Activated naive CD8-positive, alpha-beta T cell (primary cell): ENCODE data around the gene PCDHB16.
"Not testable (repeated sequence)": the region's sequence is repeated elsewhere in the genome, so short reads cannot be mapped to it uniquely, and the experiment has no call there.

Experiments
- H3K27ac Mint-ChIP-seq: one replicate; pipeline ENCODE4 v1.8.0; 2021; ENCODE audit warnings: mixed read lengths
- H3K27me3 Mint-ChIP-seq: one replicate; pipeline ENCODE4 v1.8.0; 2021; ENCODE audit warnings: mixed read lengths
- H3K36me3 Mint-ChIP-seq: one replicate; pipeline ENCODE4 v1.8.0; 2021; ENCODE audit warnings: mixed read lengths
- H3K4me1 Mint-ChIP-seq: one replicate; pipeline ENCODE4 v1.8.0; 2021; ENCODE audit warnings: low read depth, mixed read lengths
- H3K4me3 Mint-ChIP-seq: one replicate; pipeline ENCODE4 v1.8.0; 2021; ENCODE audit warnings: mild to moderate bottlenecking, mixed read lengths
- H3K9me3 Mint-ChIP-seq: one replicate; pipeline ENCODE4 v1.8.0; 2021; ENCODE audit warnings: low read depth, mixed read lengths

Gene PCDHB16

DNA sequence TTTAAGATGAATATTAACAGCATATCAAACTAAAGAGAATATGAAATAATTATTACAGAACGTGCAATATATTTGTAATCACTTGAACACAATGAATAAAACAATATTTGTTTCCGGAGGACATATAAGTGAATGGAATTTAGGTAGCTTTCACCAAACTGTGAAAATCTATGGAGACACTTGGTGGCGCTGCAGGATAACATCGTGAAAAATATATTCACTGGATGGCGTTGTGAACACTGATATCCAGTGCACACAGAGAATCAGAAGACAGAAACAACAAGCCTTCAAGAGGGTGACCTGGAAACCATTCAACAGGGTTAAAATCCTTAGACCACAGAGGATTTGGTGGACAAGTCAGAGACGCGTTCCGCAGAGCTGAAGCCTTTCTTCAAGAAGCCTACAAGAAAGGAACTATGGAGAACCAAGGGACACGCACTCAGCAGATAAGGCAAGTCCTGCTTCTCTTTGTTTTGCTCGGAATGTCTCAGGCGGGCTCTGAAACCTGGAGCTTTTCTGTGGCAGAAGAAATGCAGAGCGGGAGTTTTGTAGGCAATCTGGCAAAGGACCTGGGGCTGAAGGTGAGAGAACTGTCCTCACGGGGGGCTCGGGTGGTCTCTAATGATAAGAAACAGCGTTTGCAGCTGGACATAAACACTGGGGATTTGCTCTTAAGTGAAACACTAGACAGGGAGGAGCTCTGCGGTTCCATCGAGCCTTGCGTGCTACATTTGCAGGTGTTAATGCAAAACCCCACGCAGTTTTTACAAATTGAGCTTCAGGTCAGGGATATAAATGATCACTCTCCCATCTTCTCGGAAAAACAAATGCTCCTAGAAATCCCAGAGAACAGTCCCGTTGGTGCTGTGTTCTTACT is 17.4 kb downstream of the PCDHB16 start, which contains the start of gene PCDHB11:
Gene PCDHB11, plus strand, starts transcription at position 269 of the 877 bp plus-strand sequence. Its CDS starts 148 bp downstream, at position 417.
- H3K4me3 Mint-ChIP-seq = no peak within 1 kb of the TSS
- peaks cover 31% of the 10 kb centered on the region for H3K9me3 Mint-ChIP-seq
- H3K27me3 Mint-ChIP-seq = peaks cover 32% of the 10 kb centered on the region
- H3K4me1 Mint-ChIP-seq = no peaks in the 10 kb centered on the region
- H3K36me3 Mint-ChIP-seq = peaks cover 10% of the 10 kb centered on the region
- no peak within 1 kb of the TSS for H3K27ac Mint-ChIP-seq

GRCh38 chr5:141201126-141201525 is 18.9 kb downstream of the PCDHB16 start:
- Mint-ChIP-seq H3K27me3 (peaks cover 31% of the 10 kb centered on the region), H3K9me3 (peaks cover 26% of the 10 kb centered on the region)
- H3K27ac Mint-ChIP-seq, H3K4me1 Mint-ChIP-seq, H3K4me3 Mint-ChIP-seq, H3K36me3 Mint-ChIP-seq: not testable (repeated sequence)

DNA sequence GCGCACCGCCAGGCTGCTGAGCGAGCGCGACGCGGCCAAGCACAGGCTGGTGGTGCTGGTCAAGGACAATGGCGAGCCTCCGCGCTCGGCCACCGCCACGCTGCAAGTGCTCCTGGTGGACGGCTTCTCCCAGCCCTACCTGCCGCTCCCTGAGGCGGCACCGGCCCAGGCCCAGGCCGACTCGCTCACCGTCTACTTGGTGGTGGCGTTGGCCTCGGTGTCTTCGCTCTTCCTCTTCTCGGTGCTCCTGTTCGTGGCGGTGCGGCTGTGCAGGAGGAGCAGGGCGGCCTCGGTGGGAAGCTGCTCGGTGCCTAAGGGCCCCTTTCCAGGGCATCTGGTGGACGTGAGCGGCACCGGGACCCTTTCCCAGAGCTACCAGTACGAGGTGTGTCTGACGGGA is 19.5 kb downstream of the PCDHB16 start:
- H3K27ac Mint-ChIP-seq, H3K4me1 Mint-ChIP-seq, H3K4me3 Mint-ChIP-seq, H3K36me3 Mint-ChIP-seq: not testable (repeated sequence)
- Mint-ChIP-seq H3K27me3 (peaks cover 35% of the 10 kb centered on the region), H3K9me3 (peaks cover 21% of the 10 kb centered on the region)

DNA sequence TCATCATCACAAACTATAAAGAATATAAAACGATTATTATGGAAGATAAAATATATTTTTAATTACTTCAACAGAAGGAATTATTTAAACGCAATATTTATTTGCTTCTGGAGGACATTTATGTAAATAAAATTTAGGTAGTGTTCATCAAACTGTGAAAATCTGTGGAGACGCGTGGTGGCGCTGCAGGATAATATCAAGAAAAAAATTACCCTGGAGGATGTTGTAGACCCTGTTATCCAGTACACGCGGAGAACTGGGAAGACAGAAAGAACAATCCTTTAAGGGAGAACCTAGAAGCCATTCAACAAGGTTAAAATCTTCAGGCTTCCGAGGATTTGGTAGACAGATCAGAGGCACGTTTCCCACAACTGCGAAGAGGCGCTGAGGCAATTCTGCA is 26.3 kb downstream of the PCDHB16 start, which contains the start of gene PCDHB12:
Gene PCDHB12, plus strand, starts transcription at position 242 of the 400 bp plus-strand sequence. CDS start 189 bp downstream, outside the sequence.
- H3K27me3 Mint-ChIP-seq = peaks cover 44% of the 10 kb centered on the region
- peaks cover 2% of the 10 kb centered on the region for H3K36me3 Mint-ChIP-seq
- no peak within 1 kb of the TSS for H3K4me3 Mint-ChIP-seq
- no peaks in the 10 kb centered on the region for H3K4me1 Mint-ChIP-seq
- no peaks in the 10 kb centered on the region for H3K9me3 Mint-ChIP-seq
- H3K27ac Mint-ChIP-seq = no peak within 1 kb of the TSS

DNA sequence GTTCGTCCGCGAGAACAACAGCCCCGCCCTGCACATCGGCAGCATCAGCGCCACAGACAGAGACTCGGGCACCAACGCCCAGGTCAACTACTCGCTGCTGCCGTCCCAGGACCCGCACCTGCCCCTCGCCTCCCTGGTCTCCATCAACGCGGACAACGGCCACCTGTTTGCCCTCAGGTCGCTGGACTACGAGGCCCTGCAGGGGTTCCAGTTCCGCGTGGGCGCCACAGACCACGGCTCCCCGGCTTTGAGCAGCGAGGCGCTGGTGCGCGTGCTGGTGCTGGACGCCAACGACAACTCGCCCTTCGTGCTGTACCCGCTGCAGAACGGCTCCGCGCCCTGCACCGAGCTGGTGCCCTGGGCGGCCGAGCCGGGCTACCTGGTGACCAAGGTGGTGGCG is 28.1 kb downstream of the PCDHB16 start:
- H3K4me1 Mint-ChIP-seq, H3K27ac Mint-ChIP-seq, H3K36me3 Mint-ChIP-seq, H3K4me3 Mint-ChIP-seq, H3K9me3 Mint-ChIP-seq: not testable (repeated sequence)
- peaks cover 56% of the 10 kb centered on the region for H3K27me3 Mint-ChIP-seq

DNA sequence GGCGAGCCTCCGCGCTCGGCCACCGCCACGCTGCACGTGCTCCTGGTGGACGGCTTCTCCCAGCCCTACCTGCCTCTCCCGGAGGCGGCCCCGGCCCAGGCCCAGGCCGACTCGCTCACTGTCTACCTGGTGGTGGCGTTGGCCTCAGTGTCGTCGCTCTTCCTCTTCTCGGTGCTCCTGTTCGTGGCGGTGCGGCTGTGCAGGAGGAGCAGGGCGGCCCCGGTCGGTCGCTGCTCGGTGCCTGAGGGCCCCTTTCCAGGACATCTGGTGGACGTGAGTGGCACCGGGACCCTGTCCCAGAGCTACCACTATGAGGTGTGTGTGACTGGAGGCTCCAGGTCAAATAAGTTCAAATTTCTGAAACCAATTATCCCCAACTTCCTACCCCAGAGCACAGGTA is 28.7 kb downstream of the PCDHB16 start:
- not testable (repeated sequence) for H3K4me1 Mint-ChIP-seq, H3K36me3 Mint-ChIP-seq, H3K4me3 Mint-ChIP-seq, H3K27ac Mint-ChIP-seq, H3K9me3 Mint-ChIP-seq
- peaks cover 55% of the 10 kb centered on the region for H3K27me3 Mint-ChIP-seq

DNA sequence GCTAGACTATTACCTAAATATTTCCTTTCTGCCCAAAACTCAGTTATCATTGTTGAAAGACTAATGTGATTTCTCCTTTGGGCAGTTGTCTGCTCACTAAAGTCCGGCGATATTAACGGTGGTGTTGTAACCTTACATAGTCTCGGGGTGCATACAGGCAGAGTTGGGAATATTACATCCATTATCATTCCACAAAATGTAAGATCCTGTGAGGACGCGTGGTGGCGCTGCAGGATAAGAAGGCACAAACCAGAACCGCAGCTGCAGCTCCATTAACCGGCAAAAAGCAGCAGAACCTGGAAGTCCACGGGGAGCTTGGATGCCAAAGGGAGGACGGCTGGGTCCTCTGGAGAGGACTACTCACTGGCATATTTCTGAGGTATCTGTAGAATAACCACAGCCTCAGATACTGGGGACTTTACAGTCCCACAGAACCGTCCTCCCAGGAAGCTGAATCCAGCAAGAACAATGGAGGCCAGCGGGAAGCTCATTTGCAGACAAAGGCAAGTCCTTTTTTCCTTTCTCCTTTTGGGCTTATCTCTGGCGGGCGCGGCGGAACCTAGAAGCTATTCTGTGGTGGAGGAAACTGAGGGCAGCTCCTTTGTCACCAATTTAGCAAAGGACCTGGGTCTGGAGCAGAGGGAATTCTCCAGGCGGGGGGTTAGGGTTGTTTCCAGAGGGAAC is 31.6 kb downstream of the PCDHB16 start, which contains the start of gene PCDHB13:
Gene PCDHB13, plus strand, starts transcription at position 264 of the 684 bp plus-strand sequence. Its CDS starts 205 bp downstream, at position 469.
- Mint-ChIP-seq H3K9me3 (peaks cover 17% of the 10 kb centered on the region), H3K36me3 (peaks cover 13% of the 10 kb centered on the region), H3K27me3 (peaks cover 45% of the 10 kb centered on the region)
- not testable (repeated sequence) for H3K4me1 Mint-ChIP-seq, H3K27ac Mint-ChIP-seq, H3K4me3 Mint-ChIP-seq

- Mint-ChIP-seq H3K36me3 (peaks cover 13% of the 10 kb centered on the region), H3K27me3 (peaks cover 44% of the 10 kb centered on the region), H3K9me3 (peaks cover 22% of the 10 kb centered on the region)
- not testable (repeated sequence) for H3K4me3 Mint-ChIP-seq, H3K4me1 Mint-ChIP-seq, H3K27ac Mint-ChIP-seq
Observed at GRCh38 chr5:141214583-141214982, 32.4 kb downstream of the PCDHB16 start.

DNA sequence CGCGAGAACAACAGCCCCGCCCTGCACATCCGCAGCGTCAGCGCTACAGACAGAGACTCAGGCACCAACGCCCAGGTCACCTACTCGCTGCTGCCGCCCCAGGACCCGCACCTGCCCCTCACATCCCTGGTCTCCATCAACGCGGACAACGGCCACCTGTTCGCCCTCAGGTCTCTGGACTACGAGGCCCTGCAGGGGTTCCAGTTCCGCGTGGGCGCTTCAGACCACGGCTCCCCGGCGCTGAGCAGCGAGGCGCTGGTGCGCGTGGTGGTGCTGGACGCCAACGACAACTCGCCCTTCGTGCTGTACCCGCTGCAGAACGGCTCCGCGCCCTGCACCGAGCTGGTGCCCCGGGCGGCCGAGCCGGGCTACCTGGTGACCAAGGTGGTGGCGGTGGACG is 33.3 kb downstream of the PCDHB16 start:
- Mint-ChIP-seq H3K36me3 (peaks cover 15% of the 10 kb centered on the region), H3K27me3 (peaks cover 46% of the 10 kb centered on the region), H3K9me3 (peaks cover 30% of the 10 kb centered on the region)
- H3K27ac Mint-ChIP-seq, H3K4me1 Mint-ChIP-seq, H3K4me3 Mint-ChIP-seq: not testable (repeated sequence)

GRCh38 chr5:141216035-141216434 is 33.8 kb downstream of the PCDHB16 start:
- H3K27me3 Mint-ChIP-seq = peaks cover 47% of the 10 kb centered on the region

GRCh38 chr5:141223112-141223783 is 41.1 kb downstream of the PCDHB16 start, which contains the start of gene PCDHB14:
Gene PCDHB14, plus strand, starts transcription at chr5:141223343. Its CDS starts 163 bp downstream, at chr5:141223506.
- H3K4me3 Mint-ChIP-seq = no peak within 1 kb of the TSS

More at GRCh38 chr5:141216035-141216434, 33.8 kb downstream of the PCDHB16 start:
- H3K4me3 Mint-ChIP-seq, H3K4me1 Mint-ChIP-seq, H3K27ac Mint-ChIP-seq: not testable (repeated sequence)
- Mint-ChIP-seq H3K36me3 (peaks cover 15% of the 10 kb centered on the region), H3K9me3 (peaks cover 30% of the 10 kb centered on the region)

GRCh38 chr5:141224844-141225243 is 42.7 kb downstream of the PCDHB16 start:
- not testable (repeated sequence) for H3K27ac Mint-ChIP-seq, H3K4me3 Mint-ChIP-seq, H3K4me1 Mint-ChIP-seq
- peaks cover 19% of the 10 kb centered on the region for H3K36me3 Mint-ChIP-seq
- H3K27me3 Mint-ChIP-seq = peaks cover 42% of the 10 kb centered on the region
- peaks cover 26% of the 10 kb centered on the region for H3K9me3 Mint-ChIP-seq

More at GRCh38 chr5:141223112-141223783, 41.1 kb downstream of the PCDHB16 start, which contains the start of gene PCDHB14:
- Mint-ChIP-seq H3K27me3 (peaks cover 51% of the 10 kb centered on the region), H3K36me3 (peaks cover 19% of the 10 kb centered on the region), H3K4me1 (peaks cover 8% of the 10 kb centered on the region), H3K9me3 (peaks cover 33% of the 10 kb centered on the region), H3K27ac (no peak within 1 kb of the TSS)

DNA sequence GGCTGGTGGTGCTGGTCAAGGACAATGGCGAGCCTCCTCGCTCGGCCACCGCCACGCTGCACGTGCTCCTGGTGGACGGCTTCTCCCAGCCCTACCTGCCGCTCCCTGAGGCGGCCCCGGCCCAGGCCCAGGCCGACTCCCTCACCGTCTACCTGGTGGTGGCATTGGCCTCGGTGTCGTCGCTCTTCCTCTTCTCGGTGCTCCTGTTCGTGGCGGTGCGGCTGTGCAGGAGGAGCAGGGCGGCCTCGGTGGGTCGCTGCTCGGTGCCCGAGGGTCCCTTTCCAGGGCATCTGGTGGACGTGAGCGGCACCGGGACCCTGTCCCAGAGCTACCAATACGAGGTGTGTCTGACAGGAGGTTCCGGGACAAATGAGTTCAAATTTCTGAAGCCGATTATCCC is 43.2 kb downstream of the PCDHB16 start:
- H3K4me3 Mint-ChIP-seq, H3K4me1 Mint-ChIP-seq, H3K27ac Mint-ChIP-seq: not testable (repeated sequence)
- Mint-ChIP-seq H3K27me3 (peaks cover 37% of the 10 kb centered on the region), H3K9me3 (peaks cover 21% of the 10 kb centered on the region), H3K36me3 (peaks cover 17% of the 10 kb centered on the region)

- H3K27ac Mint-ChIP-seq = no peak overlapping the region
- H3K9me3 Mint-ChIP-seq = peaks cover 29% of the 10 kb centered on the region
Observed at GRCh38 chr5:141234109-141234667, 52.0 kb downstream of the PCDHB16 start.

More at GRCh38 chr5:141234109-141234667, 52.0 kb downstream of the PCDHB16 start:
- H3K27me3 Mint-ChIP-seq = peaks cover 31% of the 10 kb centered on the region
- H3K4me1 Mint-ChIP-seq = no peaks in the 10 kb centered on the region
- H3K36me3 Mint-ChIP-seq = peaks cover 23% of the 10 kb centered on the region
- no peak overlapping the region for H3K4me3 Mint-ChIP-seq
